ENCODE data around the gene PSMD10.

DNA sequence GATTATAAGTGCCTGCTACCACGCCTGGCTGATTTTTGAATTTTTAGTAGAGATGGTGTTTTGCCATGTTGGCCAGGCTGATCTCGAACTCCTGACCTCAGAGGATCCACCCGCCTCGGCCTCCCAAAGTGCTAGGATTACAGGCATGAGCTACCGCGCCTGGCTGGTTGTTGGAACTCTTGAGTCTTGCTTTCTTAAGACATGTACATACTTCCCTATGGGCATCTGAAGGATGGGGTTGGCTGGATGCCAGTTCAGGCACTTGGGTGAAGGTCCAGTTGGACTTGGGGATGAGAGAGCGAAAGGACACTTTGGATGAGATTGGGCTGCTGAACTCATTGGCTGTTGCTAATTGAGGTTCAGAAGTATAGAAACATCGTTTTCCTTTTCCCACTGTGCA, 40.7 kb upstream of the PSMD10 start:
- TF ChIP-seq, protein P1, sequence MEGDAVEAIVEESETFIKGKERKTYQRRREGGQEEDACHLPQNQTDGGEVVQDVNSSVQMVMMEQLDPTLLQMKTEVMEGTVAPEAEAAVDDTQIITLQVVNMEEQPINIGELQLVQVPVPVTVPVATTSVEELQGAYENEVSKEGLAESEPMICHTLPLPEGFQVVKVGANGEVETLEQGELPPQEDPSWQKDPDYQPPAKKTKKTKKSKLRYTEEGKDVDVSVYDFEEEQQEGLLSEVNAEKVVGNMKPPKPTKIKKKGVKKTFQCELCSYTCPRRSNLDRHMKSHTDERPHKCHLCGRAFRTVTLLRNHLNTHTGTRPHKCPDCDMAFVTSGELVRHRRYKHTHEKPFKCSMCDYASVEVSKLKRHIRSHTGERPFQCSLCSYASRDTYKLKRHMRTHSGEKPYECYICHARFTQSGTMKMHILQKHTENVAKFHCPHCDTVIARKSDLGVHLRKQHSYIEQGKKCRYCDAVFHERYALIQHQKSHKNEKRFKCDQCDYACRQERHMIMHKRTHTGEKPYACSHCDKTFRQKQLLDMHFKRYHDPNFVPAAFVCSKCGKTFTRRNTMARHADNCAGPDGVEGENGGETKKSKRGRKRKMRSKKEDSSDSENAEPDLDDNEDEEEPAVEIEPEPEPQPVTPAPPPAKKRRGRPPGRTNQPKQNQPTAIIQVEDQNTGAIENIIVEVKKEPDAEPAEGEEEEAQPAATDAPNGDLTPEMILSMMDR (IDR thresholded peaks at IDR 0.05; ENCODE audit: low read depth, low read length, poor library complexity, severe bottlenecking), result no peak
- TF ChIP-seq EZH2phosphoT487 (IDR thresholded peaks at IDR 0.05; ENCODE audit: borderline replicate concordance, low read length), result no peak

Data from DOHH2 (cell line).